GM21723 (cell line): ENCODE measurements around the gene MAPK7.
"Not testable (repeated sequence)": the region's sequence is repeated elsewhere in the genome, so short reads cannot be mapped to it uniquely, and the experiment has no call there.

Source experiments
- ATAC-seq: cut with Tn5 transposase; IDR thresholded peaks from one replicate; pipeline ENCODE4 v1.9.1; 2021; ENCODE audit warnings: mild to moderate bottlenecking, moderate library complexity; ENCODE audit not compliant: unreplicated experiment

MAPK7 gene

DNA sequence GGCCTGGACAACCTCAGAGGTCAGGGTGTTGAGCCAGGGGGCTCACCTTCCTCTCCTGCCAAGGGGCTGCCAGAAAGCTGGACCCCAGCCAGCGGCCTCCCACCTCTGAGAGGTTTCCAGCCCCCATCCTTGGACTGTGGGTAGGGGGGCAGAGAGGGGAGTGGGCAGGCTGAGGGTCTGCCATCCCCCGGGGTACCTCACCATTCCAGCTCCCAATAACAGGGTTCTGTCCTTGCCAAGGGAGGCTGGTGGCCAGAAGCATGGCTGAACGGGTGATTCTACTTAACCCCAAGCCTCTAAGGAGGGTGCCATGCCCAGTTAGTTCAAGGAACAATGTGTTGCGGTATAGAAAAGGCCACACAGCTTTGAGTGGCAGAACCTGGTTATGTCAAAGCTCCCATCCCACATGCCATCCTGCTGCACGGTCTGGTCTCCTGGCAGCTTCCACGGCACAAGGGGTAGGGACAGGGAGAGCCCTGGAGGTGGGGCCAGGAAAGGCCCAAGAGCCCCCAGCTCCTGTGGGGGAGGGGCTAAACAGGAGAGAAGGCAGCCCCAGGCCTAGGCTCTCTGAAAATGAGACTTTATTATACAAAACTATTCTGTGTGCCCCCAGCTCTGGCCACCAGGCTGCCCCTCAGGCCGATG lies 35.6 kb upstream of the MAPK7 start:
- no peak for ATAC-seq

DNA sequence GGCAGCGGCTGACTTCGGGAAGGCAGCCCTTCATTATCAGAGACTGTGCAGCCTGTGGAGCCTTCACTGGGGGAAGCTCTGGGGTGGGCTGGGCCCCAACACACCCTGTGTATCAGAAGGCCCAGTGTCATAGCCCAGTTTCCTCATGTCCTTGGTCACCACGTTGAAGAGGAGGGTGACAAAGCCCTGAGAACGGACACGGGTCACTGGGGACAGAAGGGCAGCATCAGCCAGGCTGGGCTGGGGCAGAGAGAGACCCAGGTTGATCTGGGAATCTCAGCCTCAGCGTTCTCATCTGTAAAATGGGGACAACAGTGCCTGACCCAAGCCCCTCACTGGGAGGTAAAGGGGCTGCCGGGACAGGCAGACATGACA lies 35.1 kb upstream of the MAPK7 start:
- no peak for ATAC-seq

DNA sequence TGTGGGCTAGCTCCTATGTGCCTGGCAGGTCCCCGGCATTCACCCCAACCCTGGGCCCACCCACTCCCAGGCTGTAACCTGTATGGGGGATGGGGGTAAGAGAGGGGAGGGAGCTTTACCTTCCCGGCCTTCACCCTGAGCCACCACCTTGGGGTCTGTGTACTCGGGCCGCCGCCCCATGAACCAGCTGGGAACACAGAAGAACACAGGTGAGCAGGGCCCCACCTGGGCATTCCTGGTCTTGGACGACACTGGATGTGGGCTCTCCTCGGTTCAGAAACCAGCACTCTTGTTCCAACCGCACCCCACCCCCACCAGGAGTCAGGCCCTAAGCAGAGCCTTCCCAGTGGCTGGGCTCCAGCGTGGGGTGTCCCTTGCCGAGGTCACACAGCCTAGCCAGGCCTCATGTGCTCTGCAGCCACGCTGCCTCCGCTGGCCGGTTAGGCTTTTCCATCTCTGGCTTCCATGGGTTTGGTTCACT lies 34.6 kb upstream of the MAPK7 start:
- no peak for ATAC-seq

DNA sequence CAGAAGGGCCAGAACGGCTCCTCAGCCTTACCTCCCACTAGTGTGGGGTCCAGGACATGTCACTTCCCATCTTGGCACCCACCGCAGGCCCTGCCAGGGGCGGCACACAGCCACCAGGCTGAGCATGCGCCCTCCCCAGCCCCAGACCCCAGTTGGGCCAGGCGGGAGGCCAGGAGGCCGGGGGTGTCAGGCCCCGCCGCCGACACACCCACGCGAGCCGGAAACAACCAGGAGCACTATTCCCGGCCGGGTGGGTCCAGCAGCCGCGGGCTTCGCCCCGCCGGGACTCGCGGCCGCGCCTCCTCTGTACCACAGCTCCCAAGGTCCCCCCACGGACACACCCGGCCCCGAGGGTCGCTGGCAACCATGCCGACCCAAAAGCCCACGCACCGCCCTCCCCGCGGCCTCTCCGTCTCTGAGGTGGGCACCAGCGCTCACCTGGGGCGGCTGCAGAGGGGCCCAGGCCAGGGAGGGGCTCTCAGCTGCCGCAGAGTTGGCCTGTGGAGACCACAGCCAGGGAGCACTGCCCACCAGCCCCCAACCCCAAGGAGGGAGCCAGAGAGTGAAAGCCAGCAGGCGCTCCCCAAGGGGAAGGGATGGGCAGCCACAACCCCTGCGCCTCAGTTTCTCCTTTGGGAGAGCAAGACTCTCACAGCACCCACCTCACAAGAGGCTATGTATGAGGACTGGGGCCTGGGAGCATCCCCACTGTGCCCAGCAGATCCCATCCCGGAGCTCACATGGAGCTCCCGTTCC lies 33.8 kb upstream of the MAPK7 start:
- no peak for ATAC-seq

DNA sequence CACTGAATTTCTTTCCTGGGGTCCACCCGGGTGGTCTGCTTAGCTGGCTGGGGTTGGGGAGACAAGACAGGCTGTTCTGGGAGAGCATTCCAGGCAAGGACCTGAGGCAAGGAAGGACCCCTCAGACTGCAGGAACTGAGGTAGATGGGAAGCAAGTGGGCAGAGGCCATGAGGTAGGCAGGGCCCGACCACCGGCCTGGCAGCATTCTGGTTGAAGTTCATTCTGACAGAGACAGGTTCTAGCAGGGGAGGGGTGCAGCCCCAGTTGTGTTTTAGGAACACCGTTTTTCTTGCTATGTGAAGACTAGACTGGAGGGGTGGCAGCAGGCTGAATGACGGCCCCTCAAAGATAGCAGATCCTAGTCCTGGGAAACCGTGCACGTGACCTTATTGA lies 33.2 kb upstream of the MAPK7 start:
- no peak for ATAC-seq

DNA sequence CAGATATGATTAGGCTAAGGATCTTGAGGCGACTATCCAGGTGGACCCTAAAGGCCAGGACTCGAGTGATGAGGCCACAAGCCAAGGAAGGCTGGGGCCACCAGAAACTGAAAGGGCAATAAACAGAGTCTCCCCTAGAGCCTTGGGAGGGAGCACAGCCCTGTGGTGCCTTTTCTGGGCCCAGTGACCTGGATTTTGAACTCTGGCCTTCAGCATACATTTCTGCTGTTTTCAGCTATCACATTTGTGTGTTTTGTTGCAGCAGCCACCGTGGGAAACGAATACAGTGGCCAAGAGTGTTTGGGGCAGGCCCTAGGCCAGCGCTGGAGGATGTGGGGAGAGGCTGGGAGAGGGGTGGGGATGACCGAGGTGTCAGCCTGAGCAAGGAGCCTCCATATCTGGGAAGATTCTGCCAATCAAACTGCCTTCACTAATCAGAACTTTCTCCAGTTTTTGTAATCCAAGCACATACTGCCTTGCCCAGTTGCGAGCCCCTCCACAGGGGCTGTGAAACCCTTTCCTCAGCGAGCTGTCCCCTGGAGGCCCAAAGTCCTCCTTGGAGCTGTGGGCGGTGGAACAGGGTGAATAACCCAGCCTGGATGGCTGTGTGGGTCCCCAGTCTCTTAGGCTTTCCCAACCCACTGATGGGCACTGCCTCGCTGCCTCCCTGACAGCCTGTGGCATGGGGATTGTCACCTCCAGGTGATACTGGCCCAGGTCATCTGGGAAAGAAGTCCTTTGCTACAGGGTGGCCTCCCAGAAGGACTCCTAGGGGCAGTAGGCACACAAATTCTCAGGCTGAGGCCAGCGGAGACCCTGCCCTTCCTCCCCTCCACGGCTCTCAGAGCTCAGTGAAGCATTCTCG lies 32.6 kb upstream of the MAPK7 start:
- no peak for ATAC-seq

DNA sequence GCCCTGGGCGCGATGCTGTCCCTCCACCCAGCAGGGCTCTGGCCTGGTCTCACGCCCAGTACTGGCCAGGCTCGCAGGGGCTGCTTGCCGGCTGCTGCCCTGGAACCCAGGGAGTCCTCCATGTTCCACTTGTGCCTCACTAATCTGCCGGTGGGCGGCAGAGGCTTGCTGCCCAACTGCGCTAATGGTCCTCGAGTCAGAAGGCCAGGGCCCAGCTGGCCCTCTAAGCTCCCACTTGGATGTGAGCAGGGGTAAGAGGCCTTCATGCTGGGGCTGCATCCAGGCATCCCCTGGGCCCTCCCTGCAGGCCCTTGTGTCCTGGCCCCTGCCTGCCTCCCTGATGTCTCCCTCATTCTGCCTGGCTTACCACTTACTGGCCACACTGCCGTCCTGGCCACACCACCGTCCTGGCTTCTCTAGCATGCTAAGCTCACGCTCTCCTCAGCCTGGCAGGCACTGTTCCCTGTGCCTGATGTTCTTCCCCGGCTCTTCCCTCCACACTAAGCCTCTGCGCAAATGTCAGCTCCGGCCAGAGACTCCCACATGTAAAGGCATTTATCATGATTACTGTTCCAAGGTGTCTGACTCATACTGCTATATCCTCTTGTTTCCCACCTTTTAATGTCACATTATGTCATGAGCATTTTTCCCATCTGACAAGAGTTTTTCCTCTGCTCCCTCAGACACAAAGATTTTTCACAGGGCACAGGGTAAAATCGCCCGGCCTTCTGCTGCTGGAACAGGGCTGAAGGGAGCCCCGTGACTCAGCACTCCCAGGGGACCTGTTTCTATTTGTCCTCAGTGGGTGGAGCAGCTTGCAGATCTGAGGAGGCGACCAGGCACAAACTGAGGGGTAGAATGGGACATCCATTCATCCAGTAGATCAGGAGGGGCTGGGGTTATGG lies 31.7 kb upstream of the MAPK7 start:
- ATAC-seq: no peak

DNA sequence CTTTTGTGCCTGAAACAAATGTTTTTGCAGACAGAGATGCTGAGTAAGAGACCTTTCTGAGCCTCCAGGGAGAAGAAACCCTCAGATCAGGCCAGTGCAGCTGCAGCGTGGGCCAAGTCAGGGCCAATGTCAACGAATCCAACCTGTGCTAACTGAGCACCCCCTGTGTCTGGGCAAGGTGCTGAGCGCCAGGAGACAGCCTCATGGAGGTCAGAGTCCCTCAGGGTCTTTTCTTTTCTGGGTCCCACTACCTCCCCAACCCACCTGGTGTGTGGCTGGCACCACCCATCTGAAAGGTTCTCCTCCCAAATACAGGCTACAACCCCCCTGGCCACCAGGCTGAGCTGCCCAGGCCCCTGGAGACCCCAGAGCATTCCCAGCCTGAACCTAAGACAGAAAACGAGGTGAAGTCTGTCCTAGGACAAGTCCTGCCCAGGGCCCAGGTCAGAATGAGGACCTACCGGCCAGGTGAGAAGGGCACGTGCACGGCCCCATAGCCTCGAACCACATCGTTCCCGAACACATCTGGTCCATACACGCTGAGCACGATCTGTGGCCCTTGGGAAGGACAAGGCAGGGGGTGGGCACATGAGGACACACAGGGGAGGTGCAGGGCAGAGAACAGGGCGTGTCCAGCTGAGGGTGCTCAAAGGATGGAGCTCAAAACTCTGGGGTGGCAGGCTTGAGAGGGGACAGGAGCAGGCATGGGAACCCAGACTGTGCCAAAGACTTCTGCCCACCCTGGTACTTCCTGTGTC lies 30.8 kb upstream of the MAPK7 start:
- no peak for ATAC-seq

DNA sequence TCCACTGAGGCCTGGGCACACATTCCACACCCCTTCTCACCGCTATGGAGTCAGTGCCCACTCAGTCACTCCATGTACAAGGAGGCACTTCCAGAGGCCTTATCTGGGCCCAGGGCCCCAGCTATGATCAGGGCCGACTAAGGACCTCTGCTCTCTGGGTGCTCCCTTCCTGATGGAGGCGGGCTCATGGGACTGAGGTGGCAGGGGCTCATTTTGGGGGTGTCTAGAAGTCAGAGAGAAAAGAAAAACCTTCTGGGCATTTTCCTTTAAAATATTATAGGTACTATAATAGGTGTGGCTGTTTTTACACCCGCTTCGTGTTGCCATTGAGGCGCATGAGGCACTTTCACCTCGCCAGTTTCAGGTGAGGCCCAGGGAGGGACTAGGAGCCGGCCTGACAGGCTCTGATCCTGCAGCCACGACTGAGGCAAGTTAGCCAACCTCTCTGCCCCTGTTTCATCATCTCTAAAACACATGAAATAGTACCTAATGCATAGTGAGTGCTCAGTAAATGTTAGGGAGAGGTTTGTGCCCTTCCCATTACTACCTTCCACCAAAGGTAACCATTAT lies 30.1 kb upstream of the MAPK7 start:
- no peak for ATAC-seq

DNA sequence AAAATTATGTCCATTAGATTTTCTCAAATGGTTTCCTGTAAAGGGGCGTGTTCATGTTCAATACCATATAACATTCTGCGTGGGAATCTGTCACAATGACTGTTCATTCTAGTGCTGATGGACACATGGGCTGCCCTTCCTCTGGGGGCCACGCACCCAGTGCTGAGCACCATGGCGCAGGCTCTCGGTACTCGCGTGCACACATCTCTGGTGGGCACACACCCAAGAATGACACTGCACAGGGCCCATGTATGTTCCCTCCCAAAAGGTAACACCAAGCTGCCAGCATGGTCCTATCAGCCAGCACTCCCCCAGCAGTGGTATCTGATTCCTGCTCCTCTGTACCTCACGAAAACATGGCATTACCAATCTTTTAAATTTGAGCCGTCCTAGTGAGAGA lies 29.5 kb upstream of the MAPK7 start:
- no peak for ATAC-seq

DNA sequence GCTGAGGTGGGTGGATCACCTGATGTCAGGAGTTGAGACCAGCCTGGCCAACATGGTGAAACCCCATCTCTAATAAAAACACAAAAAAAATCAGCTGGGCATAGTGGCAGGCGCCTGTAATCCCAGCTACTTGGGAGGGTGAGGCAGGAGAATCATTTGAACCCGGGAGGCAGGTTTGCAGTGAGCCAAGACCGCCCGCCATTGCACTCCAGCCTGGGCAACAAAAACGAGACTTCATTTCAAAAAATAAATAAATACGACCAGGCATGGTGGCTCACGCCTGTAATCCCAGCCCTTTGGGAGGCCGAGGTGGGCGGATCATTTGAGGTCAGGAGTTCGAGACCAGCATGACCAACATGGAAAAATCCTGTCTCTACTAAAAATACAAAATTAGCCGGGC lies 24.9 kb upstream of the MAPK7 start:
- not testable (repeated sequence) for ATAC-seq

DNA sequence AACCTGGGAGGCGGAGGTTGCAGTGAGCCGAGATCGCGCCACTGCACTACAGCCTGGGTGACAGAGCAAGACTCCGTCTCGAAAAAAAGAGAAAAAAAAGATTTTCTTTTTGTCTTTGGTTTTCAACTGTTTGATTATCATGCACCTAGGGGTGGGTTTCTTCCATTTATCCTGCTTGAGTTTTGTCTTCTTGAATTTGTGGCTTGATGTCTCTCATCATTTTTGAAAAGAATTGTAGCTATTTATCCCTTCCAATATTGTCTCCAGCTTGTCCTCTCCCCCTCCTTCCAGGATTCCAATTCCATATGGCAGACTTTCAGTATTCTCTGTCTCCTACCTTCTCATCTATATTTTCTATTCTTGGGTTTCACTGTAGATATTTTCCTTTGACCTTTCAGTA lies 23.6 kb upstream of the MAPK7 start:
- no peak for ATAC-seq

DNA sequence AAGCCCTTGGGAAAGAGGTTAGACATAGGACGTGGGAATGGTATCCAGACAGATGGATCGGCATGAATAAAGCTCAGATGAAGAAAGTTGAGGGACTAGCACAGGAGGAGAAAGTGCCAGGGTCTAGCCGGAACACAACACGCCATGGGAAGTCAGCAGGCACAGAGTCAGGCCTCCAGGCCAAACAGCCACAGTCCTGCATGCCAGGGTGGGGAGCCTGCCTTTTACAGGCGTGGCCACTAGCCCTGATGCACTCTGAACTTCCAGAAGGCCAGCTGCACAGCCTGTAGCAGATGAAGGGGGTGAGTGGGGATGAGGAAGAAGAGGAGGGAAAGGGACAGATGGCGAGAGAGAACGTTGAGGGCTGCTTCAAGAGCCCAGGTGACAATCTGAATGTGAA lies 20.9 kb upstream of the MAPK7 start:
- ATAC-seq: no peak

DNA sequence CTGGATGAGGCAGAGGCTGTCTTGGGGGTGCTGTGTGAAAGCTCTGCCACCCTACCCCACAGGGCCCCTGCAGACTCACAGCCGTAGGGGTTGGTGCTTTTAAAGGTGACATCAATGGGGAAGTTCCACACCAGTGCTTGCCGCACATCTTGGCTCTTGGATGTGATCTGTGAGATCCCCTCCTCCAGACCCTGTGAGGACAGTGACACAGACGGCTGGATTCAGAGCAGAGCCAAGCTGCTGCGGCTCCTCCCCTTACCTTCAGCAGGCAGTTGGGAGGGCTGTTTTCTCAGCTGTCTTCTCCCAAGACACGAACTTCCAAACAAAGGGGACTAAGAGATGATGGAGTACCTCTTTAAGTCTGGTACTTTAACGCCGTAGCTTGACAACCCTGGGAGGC lies 20.5 kb upstream of the MAPK7 start:
- ATAC-seq: no peak

DNA sequence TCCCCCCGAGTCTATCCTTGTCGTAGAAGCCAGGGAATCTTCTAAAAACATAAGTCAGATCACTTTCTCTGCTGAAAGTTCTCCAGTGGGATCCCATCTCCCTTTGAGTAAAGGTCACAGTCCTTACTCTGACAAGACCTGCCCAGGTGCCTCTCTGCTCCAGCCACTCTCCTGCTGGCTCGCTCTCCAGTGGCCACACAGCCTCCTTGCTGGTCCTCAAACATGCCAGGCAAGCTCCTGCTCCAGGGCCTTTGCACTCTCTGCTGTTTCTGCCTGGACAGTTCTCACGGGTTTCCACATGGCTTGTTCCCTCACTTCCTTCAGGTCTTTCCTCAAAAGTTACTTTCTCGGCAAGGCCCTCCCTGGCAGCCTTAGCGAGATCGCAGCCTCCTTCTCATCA lies 19.1 kb upstream of the MAPK7 start:
- no peak for ATAC-seq

DNA sequence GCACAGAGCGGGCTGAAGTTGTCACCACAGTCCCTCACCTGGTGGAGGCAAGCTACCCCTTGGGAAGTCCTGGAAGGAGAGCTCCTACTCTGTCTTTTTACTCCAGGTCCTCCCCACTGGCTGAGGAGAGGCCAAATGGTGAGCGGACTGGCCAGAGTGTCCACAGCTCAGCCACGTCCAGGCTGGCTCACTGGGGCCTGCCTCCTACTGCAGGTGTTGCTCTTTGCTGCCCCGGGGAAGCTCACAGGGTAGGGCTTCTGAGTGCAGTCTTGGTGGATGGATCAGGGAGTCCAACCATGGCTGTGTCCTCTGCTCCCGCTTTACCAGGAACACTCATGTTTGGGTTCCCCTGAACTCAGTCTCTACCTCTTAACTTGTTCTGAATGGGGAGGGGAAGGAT lies 18.4 kb upstream of the MAPK7 start:
- ATAC-seq: no peak

DNA sequence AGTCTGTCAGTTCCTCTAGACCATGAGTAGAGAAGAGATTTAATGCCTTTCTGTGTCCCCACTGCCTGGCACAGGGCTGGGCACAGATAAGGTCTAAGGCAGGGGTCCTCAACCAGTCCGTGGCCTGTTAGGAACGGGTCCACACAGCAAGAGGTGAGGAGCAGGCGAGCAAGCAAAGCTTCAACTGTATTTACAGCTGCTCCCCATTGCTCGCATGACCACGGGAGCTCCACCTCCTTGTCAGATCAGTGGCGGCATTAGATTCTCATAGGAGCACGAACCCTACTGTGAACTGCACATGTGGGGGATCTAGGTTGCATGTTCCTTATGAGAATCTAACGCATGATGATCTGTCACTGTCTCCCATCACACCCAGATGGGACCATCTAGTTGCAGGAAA lies 17.5 kb upstream of the MAPK7 start:
- no peak for ATAC-seq

DNA sequence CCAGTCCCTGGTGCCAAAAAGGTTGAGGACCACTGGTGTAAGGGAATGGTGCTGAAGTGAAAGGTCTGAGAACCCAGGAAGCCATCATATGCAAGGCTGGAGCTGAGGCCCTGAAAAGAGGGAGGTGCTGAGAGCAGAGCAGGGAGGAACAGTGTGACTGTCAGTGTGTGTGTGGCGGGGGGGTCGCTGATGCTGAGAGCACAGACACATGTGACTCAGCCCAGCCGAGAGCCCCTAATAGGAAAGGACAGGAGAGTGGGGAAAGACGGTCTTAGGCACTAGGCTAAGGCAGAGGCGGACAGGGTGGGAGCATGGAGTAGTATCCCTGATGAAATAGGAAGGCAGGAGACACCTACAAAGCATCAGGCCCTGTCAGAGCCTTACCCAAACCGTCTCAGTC lies 17.0 kb upstream of the MAPK7 start:
- no peak for ATAC-seq

DNA sequence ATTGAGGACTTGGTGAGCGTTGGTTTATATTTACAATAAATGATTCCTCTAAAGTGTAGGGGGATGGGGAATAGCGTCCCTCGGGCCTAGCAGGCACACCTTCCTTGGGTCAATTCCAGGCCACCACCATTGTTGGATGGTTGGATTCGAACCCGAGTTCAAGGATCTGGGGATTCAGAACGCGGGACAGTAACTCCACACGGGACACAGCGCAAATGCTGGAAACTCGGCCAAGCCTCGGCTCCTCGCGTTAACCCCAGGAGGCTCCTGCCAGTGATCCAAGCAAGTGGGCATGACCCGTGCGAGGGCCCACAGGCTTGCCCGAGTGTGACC lies 16.4 kb upstream of the MAPK7 start:
- ATAC-seq: no peak
